HG03571 (cell line): Measurements from ENCODE around the gene NAA35.
"Not testable (repeated sequence)": the region's sequence is repeated elsewhere in the genome, so short reads cannot be mapped to it uniquely, and the experiment has no call there.

Experiments
- ATAC-seq: cut with Tn5 transposase; IDR thresholded peaks from one replicate; pipeline ENCODE4 v1.9.1; 2021; ENCODE audit not compliant: unreplicated experiment

The NAA35 gene

DNA sequence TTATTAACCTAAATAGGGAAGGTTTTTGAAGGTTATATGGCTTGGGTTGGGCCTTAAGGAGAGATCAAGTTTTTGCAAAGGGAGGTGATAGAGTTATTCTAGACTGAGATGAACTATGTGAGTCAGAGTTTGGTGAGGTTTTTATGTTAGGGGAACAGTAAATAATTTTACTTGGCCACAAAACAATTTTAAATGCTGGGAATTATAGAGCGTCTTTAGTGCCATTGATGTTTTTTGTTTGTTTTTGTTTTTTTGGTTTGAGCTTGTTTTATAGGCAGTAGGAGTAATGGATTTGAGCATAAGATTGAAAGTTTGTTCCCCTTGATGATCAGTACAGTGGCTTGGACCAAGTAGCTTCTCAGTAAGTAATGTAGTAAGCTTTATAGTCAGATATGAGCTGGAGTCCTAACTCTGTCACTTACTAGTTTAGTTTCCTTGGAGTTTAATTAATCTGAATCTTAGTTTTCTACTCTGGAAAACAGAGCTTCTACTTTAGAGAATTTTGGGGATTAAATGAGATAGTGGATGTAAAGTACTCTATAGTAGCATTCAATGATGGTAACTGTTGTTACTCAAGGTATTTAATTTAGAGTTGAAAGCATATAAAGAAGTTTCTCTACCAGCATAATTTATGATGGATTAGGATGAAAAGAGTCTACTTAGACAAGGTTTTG lies 2.9 kb downstream of the NAA35 start:
- no peak for ATAC-seq

DNA sequence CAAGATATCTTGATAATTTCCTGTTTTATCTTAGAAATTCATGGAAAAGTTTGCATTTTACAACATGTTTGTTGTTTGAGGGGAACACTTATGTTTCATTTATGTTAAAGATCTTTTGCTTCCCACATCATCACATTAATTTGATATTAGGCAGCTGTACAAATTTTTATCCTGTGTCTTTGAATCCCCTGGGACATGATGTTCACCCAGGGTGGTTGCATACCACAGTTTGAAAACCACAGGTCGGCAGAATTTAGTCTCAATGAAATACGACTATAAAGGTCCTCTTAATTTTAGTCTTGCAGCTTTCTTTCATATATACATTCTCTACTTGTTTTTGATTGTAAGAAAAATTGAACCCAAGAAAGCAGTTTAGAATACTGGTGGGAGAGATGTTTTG lies 3.7 kb downstream of the NAA35 start:
- no peak for ATAC-seq

DNA sequence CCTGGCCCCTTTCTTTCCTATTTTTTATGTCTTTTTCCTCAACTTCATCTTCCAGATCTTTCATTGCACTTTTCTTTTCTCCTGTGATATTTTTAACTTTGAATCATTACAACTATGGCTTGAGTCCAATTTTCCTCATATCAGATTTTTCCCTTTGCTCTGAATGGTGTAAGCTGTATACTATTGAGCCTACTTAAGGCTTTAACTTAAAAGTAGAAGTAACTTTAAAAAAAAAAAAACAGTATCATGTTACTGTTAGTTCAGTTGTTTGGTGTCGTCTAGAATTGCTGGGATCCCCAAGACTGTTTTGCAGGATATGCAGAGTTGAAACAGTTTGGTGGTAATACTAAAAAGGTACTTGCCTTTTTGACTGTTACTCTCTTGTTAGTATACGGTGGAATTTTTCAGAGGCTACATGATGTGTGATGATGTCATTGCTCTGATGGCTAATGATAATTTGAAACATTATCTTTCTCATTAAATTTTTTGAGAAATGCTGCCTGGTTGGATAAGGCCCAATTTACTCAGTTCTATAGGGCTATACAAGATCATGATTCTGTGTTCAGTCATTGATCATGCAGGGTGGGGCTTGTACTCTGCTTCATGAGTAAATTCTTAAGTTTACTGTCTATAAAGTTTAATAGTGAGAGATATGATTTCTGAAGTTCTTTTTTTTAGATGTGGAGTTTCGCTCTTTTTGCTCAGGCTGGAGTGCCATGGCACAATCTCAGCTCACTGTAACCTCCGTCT lies 8.8 kb downstream of the NAA35 start:
- no peak for ATAC-seq

DNA sequence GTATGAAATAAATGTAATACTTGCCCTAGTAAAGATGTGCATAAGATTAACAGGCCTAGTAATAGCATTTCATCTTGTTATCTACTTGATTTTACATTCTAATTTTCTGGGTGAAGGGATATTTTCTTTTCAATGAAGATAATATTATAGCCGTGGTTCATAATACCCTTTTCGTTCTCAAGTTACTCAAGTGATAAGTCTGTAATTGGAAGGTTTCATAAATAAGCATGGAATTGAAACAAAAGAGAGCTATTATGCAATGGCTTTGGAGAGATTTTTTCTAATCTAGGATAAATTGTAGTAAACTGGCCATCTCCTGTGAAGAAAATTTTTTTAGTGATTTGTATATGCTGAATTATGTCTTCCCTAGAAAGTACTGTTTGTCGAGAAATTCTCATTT lies 19.0 kb downstream of the NAA35 start:
- ATAC-seq, result no peak

DNA sequence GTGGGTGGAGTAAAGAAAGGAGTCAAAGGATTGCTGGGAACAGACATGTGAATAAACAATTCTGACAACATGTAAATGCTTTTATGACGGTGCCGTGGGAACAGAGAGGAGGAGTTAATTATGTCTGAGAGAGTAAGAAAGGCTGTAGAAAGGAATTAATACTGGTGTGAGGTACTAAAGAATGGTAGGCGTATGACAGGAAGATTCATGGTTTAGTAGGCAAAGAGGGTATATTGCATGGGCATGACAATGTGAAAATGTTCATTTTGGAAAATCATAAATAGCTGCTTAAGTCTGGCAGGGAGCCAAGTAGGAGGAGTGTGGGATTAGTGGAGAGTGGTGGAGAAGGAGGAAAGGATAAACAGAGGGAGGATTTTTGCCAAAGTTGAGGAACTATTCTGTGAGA lies 19.7 kb downstream of the NAA35 start:
- ATAC-seq, result no peak

DNA sequence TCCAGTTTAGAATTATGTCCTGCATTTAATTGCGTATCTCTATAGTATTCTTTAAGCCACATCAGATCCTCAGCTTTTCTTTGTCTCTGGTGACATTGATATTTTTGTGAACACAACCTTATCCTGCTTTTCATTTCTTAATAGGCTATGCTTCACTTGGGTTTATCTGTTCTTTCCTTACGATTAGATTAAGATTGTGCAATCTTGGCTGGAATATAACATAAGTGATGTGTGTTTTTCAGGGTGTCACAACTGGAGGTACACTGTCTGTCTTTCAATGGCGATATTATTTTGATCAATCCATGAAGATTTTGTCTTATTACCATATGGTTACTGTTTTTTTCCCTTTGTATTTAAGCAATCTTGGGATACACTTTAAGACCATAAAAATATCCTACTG lies 23.6 kb downstream of the NAA35 start:
- no peak for ATAC-seq

DNA sequence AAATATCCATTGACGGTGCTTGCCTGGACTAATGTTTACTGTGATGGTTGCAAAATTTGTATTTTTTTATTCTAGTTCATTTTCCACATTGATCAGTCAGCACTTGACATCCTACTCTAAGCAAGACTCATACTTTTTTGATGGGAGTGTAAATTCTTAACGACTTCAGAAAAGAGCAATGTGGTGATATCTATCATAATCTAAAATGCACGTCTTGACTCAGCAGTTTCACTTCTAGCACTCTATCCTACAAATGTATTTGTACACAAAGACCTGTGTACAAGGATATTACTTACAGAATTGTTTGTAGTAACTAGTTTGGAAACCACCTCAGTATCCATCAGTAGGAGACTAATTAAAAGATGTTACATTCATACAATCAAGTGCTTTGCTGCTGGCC lies 24.0 kb downstream of the NAA35 start:
- no peak for ATAC-seq

DNA sequence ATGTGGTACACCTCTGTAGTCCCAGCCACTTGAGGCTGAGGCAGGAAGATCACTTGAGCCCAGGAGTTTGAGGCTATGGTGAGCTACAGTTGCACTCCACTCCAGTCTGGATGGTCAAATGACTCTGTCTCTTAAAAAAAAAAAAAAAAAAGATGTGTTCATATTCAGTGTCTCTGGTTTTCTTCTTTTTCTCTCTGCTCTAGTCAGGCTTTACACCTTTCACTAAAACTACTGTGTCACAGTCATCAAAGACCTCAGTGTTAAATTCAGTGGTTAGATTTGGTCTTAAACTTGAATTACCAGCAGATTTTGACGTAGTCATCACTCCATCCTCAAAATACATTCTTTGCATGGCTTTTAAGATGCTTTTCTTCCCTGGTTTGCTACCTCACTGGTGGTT lies 28.8 kb downstream of the NAA35 start:
- no peak for ATAC-seq

DNA sequence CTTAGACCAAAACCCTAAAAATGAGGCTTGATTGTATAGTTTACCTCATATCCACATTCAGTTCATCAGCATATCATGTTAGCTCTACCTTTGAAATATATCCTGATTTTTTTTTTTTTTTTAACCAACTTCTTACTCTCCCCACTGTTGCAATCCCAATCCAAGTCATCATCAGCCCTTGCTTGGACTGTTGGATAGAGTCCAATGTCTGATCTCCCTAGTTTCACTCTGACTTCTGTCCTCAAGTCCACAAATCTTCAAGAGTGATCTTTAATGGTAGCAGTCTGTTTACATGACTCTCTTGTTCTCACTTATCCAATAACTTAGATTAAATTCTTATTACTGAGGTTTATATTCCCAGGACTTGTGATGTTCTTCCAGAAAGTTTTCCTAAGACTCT lies 30.8 kb downstream of the NAA35 start:
- no peak for ATAC-seq

DNA sequence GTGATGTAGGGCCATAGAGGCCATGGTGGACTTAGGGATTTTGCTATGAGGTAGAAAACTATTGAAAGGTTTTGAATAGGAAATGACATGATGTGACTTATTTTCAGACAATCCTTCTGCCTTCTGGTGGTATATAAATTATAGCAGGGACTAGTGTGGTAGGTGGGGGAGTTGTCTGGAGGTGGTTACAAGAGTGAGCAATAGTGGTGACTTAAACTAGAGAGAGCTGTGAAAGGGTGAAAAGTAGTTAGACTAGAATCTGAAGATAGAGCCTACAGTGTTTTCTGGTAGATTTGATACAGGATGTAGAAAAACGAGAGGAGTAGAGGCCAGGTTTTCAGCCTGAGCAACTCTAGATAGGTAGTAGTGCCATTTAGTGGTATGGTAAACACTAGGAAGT lies 32.3 kb downstream of the NAA35 start:
- ATAC-seq, result no peak

DNA sequence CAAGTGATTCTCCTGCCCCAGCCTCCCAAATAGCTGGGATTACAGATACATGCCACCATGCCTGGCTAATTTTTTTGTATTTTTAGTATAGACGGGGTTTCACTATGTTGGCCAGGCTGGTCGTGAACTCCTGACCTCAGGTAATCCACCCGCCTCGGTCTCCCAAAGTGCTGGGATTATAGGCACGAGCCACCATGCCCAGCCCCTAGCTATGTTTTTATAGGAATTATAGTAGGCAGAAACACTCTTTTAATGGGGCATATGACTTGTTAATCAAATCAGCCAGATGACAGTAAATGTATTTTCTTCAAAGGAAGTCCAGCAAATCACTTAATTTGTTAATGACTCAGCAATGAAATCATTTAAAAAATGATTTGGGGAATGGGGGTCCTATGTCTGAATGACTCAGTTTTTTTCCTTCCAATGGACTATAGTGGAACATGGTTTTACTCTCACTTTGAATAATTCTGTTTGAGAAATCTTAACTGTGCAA lies 33.2 kb downstream of the NAA35 start:
- ATAC-seq, result not testable (repeated sequence)

DNA sequence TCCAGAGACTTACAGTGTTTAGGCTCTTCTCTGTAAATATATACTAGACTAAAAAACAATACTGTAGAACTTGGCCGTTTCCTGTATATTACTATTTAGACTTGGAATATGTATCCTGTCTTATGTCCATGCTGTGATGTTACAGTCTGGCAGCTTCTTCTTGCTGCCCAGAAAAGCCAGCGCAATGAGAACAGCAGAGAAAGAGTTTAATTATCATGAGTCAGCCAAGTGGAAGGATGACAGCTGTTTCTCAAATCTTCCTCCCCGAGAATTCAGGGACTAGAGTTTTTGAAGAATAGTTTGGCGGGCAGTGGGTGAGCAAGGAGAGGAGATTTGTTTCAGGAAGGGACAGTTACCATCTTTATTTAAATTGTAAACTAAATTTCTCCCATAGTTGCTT lies 37.5 kb downstream of the NAA35 start:
- ATAC-seq, result no peak

DNA sequence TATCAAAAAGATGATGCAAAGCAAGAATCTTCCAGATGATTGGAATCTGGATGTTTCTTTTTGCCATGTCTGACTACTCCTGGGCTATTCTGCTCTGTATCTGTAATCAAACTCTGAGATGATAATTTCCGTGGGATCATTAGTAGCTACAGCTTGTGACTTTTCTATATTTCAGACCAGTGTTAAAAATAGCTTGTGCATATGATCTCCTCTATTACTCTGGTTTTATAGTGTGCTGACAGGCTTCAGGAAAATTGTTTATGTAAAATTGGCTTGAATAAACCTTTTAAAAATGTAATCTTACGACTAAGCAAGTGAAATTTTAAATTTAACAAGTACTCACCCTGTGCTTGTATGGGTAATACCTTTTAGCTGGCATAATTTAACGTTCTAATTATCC lies 40.4 kb downstream of the NAA35 start:
- ATAC-seq, result no peak

DNA sequence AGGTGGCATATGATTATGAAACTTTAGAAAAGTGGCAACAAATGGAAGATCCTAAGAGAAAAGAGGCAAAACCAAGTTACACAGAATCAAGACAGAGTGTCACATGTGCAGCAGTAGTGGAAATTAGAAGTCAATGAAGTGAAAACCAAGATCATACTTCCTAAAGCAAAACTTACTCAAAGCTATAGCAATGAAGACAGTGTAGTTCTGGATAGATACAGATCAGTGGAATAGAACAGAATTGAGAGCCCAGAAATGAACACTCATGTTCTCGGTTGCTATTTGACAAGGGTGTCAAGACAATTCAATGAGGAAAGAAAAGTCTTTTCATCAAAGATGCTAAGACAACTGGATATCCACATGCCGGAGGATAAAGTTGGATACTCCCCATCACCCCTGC lies 43.5 kb downstream of the NAA35 start:
- no peak for ATAC-seq

DNA sequence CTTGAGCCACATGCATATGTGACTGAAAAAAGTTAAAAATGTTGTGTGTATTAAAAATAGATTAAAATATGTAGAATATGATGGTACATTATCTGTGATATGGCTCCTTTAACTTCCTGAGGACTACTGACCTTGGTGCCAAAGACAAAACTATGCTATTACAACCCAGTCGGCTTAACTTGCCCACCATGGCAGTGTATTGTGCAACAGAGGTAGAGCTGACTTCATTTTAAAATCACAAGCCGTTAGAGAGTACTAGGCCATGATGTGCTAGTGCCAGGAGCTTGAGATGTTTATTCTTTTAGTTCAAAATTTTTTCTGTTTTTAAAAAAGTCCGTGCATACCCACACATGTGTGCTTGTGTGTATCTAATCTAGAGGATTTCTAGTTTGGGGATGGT lies 46.3 kb downstream of the NAA35 start:
- no peak for ATAC-seq

DNA sequence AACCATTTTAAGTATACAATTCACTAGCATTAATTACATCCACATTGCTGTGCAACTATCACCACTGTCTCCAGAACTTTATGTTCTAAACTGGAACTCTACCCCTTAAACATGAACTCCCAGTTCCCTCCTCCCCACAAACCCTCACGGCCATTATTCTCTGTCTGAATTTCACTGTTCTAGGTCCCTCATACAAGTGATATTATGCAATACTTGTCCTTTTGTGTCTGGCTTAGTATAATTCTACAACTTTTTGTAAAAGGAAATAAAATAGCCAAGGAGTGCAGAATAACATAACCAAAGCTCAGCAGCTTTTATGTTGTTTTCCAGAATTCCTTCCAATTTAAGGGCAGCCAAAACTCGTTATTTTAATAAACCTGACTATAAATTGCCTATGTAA lies 53.2 kb downstream of the NAA35 start:
- no peak for ATAC-seq

DNA sequence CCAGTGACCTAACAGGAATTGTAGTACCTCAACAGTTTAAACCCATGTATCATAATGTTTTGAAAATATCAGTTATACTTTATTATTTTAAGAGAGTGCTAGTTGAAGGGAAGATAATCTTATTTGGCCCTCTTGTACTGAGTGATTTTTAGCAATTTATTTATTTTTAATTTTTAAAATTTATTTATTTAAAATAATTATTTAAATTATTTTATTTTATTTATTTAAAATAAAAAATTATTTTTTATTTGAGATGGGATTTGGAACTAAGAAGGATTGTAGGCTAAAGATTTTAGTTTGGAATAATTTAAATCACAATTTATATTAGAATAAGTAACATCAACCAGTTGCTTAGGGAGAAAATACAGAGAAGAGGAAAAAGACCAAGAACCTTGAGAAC lies 54.2 kb downstream of the NAA35 start:
- ATAC-seq, result no peak

DNA sequence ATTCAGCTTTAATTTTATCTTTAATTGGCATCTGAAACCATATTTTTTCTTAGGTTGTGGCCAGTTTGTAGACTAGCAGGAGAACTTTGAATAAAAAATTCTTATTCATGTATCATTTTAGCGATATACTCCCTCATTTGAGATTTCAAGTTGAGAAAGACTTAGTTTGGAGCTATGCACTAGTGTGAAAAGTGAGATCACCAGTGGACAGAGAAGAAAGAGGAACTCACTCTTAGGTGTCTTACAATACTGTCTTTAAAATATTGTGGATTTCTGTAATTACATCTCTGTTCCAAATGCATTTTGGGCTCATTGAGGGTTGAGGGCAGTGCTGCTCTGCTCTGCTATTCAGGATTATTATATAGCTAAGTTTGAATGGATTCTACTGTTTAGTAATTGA lies 54.7 kb downstream of the NAA35 start:
- ATAC-seq, result no peak

DNA sequence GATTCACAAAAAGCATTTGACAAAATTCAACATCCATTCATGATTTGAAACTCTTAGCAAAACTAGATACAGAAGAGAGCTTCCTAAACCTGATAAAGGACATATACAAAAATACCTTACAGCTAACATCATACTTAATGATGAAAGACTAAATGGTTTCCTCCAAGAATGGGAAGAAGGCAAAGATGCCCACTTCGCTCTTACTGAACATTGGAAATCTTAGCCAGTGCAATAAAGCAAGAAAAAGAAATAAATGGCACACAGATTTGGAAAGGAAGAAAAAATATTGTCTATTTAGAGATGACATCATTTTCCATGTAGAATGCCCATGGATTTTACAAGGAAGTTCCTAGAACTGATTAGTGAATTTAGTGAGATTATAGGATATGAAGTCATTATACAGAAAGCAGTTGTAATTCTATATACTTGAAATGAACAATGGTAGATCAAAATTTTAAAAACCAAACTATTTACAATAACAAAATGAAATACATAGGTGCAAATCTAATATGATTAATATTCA lies 64.4 kb downstream of the NAA35 start:
- no peak for ATAC-seq

DNA sequence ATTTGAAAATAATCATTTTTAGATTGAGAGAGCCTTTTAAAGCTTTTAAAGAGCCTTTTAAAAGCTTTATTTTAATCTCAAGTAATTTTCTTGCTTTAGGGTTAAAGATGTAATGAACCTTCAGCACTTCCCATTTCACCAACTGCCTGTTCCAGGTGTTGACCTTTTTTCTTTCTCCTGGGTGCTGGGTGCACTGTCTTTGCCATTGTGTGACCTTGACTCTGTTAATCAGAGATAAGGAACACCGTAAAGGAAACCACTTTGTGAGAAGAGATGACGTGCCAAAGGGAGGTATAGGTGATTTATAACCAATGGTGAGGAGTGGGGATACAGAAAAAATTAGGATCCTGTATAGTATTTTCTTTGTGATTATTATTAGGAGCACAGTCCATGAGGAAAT lies 68.2 kb downstream of the NAA35 start:
- ATAC-seq, result no peak

DNA sequence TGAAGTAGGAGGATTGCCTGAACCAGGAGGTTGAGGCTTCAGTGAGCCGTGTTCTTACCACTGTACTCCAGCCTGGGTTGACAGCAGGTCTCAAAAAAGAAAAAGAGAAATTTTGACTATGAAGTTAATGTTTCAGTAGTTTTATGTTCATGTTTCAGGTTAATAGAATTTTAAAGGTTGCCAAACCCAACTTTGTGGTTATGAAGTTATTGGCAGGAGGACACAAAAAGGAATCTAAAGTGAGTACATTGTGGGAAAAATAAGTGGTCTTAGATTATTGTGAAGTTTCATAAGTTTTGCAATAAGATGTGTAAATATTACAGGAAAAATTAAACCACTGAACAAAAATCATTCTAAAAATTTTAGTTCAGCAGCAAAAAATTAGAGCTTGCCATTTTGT lies 79.8 kb downstream of the NAA35 start:
- ATAC-seq, result no peak

DNA sequence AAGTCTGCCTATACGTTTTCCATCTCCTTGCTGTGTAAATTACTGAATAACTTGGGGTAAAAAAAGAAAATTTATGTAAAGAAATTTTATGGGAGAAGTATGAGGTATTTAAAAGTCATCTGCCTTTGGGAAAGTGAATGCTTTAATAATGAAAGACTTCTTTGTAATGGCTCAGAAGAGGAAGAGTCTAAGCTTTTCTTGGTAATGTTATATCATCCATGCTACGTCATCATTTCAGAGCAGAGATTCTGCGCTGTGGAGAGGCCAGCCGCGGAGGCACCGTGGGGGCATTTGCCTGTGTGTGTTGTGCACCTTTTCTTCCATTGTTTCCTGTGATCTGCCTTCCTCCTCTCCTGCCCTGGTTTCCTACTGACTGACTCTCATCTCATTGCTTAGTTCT lies 80.2 kb downstream of the NAA35 start:
- ATAC-seq, result no peak
